ENCODE data around the gene MAP4K2.

MAP4K2 gene

GRCh38 chr11:64802370-64803157 lies 450 bp downstream of the MAP4K2 start:
- no peak for TF ChIP-seq ESRRG (CRISPR knock-in tag; IDR thresholded peaks at IDR 0.05)
- no peak for TF ChIP-seq TSHZ2 (CRISPR knock-in tag; IDR thresholded peaks at IDR 0.05)
- TF ChIP-seq ZNF70 (CRISPR knock-in tag; IDR thresholded peaks at IDR 0.05) = no peak
- no peak for TF ChIP-seq ISL1 (CRISPR knock-in tag; IDR thresholded peaks at IDR 0.05)
- no peak for TF ChIP-seq BACH2 (CRISPR knock-in tag; IDR thresholded peaks at IDR 0.05; ENCODE audit: borderline replicate concordance)
- no peak for TF ChIP-seq ZC3H10 (CRISPR knock-in tag; IDR thresholded peaks at IDR 0.05)
- no peak for TF ChIP-seq TCF4 (CRISPR knock-in tag; IDR thresholded peaks at IDR 0.05; ENCODE audit: borderline replicate concordance)
- no peak for TF ChIP-seq CREB5 (CRISPR knock-in tag; IDR thresholded peaks at IDR 0.05; ENCODE audit: low read depth)
- no peak for TF ChIP-seq ZNF565 (CRISPR knock-in tag; conservative IDR thresholded peaks at IDR 0.05; ENCODE audit: low read depth)
- no peak for TF ChIP-seq OSR1 (CRISPR knock-in tag; IDR thresholded peaks at IDR 0.05)
- no peak for TF ChIP-seq PATZ1 (CRISPR knock-in tag; IDR thresholded peaks at IDR 0.05; ENCODE audit: borderline replicate concordance)
- TF ChIP-seq GLIS3 (CRISPR knock-in tag; IDR thresholded peaks at IDR 0.05) = no peak
- no peak for TF ChIP-seq CSRNP3 (CRISPR knock-in tag; IDR thresholded peaks at IDR 0.05)
- TF ChIP-seq ZFP3 (CRISPR knock-in tag; IDR thresholded peaks at IDR 0.05) = no peak
- no peak for TF ChIP-seq TOX (CRISPR knock-in tag; IDR thresholded peaks at IDR 0.05; ENCODE audit: borderline replicate concordance)

GRCh38 chr11:64801561-64802369 lies 1.2 kb downstream of the MAP4K2 start:
- TF ChIP-seq TCF4 (CRISPR knock-in tag; IDR thresholded peaks at IDR 0.05; ENCODE audit: borderline replicate concordance) = no peak
- TF ChIP-seq ISL1 (CRISPR knock-in tag; IDR thresholded peaks at IDR 0.05) = no peak
- TF ChIP-seq ARNTL (CRISPR knock-in tag; IDR thresholded peaks at IDR 0.05; ENCODE audit: borderline replicate concordance, low read depth) = no peak
- TF ChIP-seq ZFP3 (CRISPR knock-in tag; IDR thresholded peaks at IDR 0.05) = no peak
- TF ChIP-seq GLIS3 (CRISPR knock-in tag; IDR thresholded peaks at IDR 0.05) = no peak
- no peak for TF ChIP-seq CREB5 (CRISPR knock-in tag; IDR thresholded peaks at IDR 0.05; ENCODE audit: low read depth)
- no peak for ATAC-seq

More at GRCh38 chr11:64802370-64803157, 450 bp downstream of the MAP4K2 start:
- no peak for ATAC-seq

- no peak for TF ChIP-seq ZNF8 (CRISPR knock-in tag; IDR thresholded peaks at IDR 0.05)
- TF ChIP-seq ZC3H10 (CRISPR knock-in tag; IDR thresholded peaks at IDR 0.05) = no peak
- no peak for ATAC-seq
These were observed 1.9 kb downstream of the MAP4K2 start for GRCh38 chr11:64801158-64801464.
